Trophoblast cell (in vitro differentiated cells and primary cell): Measurements from ENCODE around the gene DISC1.

Source experiments
- DNase-seq, 2 donors: peaks; one replicate each; pipeline ENCODE4 v3.0.0-alpha.2; 2016
- H2AFZ ChIP-seq: 2 replicates; pipeline ENCODE4 v1.6.1; 2013; ENCODE audit warnings: low read length, moderate library complexity, mild to moderate bottlenecking; ENCODE audit not compliant: insufficient read depth, poor library complexity
- H2AK5ac ChIP-seq: 2 replicates; pipeline ENCODE4 v1.6.1; 2013; ENCODE audit warnings: mild to moderate bottlenecking, low read length
- H2BK120ac ChIP-seq: 2 replicates; pipeline ENCODE4 v1.6.1; 2013; ENCODE audit warnings: low read length, mild to moderate bottlenecking, moderate library complexity; ENCODE audit not compliant: insufficient read depth, poor library complexity
- H2BK12ac ChIP-seq: 2 replicates; pipeline ENCODE4 v1.6.1; 2013; ENCODE audit warnings: mild to moderate bottlenecking, low read length, moderate library complexity
- H2BK5ac ChIP-seq: 2 replicates; pipeline ENCODE4 v1.6.1; 2013; ENCODE audit warnings: low read length, low read depth, moderate library complexity, mild to moderate bottlenecking; ENCODE audit not compliant: poor library complexity
- H3K14ac ChIP-seq: 2 replicates; pipeline ENCODE4 v1.6.1; 2013; ENCODE audit warnings: mild to moderate bottlenecking, low read length
- H3K18ac ChIP-seq: 2 replicates; pipeline ENCODE4 v1.6.1; 2013; ENCODE audit warnings: mild to moderate bottlenecking, low read length
- H3K23ac ChIP-seq: 2 replicates; pipeline ENCODE4 v1.6.1; 2013; ENCODE audit warnings: low read length
- H3K27ac ChIP-seq: 2 replicates; pipeline ENCODE4 v1.5.1; 2013; ENCODE audit warnings: low read depth, mild to moderate bottlenecking, inconsistent platforms, low read length, moderate library complexity
- H3K27me3 ChIP-seq: 2 replicates; pipeline ENCODE4 v1.6.1; 2013; ENCODE audit warnings: inconsistent platforms, mild to moderate bottlenecking, low read length, moderate library complexity; ENCODE audit not compliant: insufficient read depth
- H3K36me3 ChIP-seq, 2 experiments: 1 replicate in 1 of 2; 2 replicates in 1 of 2; pipeline ENCODE4 v1.6.1; 2013; ENCODE audit warnings: low read length in 2 of 2, mild to moderate bottlenecking in 2 of 2, moderate library complexity in 1 of 2; ENCODE audit not compliant: insufficient read depth in 2 of 2, control insufficient read depth in 1 of 2
- H3K4ac ChIP-seq: 2 replicates; pipeline ENCODE4 v1.6.1; 2013; ENCODE audit warnings: low read depth, mild to moderate bottlenecking, low read length, moderate library complexity
- H3K4me1 ChIP-seq, 2 experiments: 1 replicate in 1 of 2; 2 replicates in 1 of 2; pipeline ENCODE4 v1.6.1; 2013; ENCODE audit warnings: low read length in 2 of 2, mild to moderate bottlenecking in 2 of 2, moderate library complexity in 1 of 2; ENCODE audit not compliant: insufficient read depth in 2 of 2, control insufficient read depth in 1 of 2
- H3K4me2 ChIP-seq: 2 replicates; pipeline ENCODE4 v1.6.1; 2013; ENCODE audit warnings: inconsistent platforms, mild to moderate bottlenecking, low read length, moderate library complexity
- H3K4me3 ChIP-seq: 2 replicates; pipeline ENCODE4 v1.5.1; 2013; ENCODE audit warnings: mild to moderate bottlenecking, low read depth, low read length, inconsistent platforms
- H3K79me1 ChIP-seq: one replicate; pipeline ENCODE4 v1.6.1; 2013; ENCODE audit warnings: low read length
- H3K79me2 ChIP-seq: 2 replicates; pipeline ENCODE4 v1.6.1; 2013; ENCODE audit warnings: low read length, mild to moderate bottlenecking; ENCODE audit not compliant: control insufficient read depth, insufficient read depth, poor library complexity
- H3K9ac ChIP-seq: 2 replicates; pipeline ENCODE4 v1.6.1; 2013; ENCODE audit warnings: mild to moderate bottlenecking, low read length
- H3K9me3 ChIP-seq: 2 replicates; pipeline ENCODE4 v1.6.1; 2013; ENCODE audit warnings: low read depth, mild to moderate bottlenecking, control low read depth, inconsistent platforms, low read length; ENCODE audit not compliant: insufficient read depth
- H4K12ac ChIP-seq: 2 replicates; pipeline ENCODE4 v1.6.1; 2013; ENCODE audit warnings: low read depth, mild to moderate bottlenecking, low read length, moderate library complexity
- H4K8ac ChIP-seq: 2 replicates; pipeline ENCODE4 v1.6.1; 2013; ENCODE audit warnings: low read depth, mild to moderate bottlenecking, low read length, moderate library complexity
- H4K91ac ChIP-seq: one replicate; pipeline ENCODE4 v1.6.1; 2013; ENCODE audit warnings: low read depth, mild to moderate bottlenecking, low read length, moderate library complexity
- WGBS: extraction: QIAGEN DNeasy Blood & Tissue Kit; methylation state at CpG from one replicate; pipeline ENCODE4 v1.1.7; 2013; ENCODE audit warnings: missing lambda C conversion rate; ENCODE audit not compliant: insufficient read length, insufficient coverage; ENCODE audit errors: extremely low coverage; 5-methylcytosine and 5-hydroxymethylcytosine counted together

Gene DISC1

GRCh38 chr1:231871878-231872277, 245.3 kb downstream of the DISC1 start:
- Histone ChIP-seq H3K9ac (no peak overlapping the region), H3K27ac (no peak overlapping the region), H3K4ac (no peak overlapping the region), H3K4me3 (no peak overlapping the region), H3K14ac (no peak overlapping the region), H4K12ac (no peak overlapping the region), H2BK5ac (no peak overlapping the region), H3K79me2 (no peaks in the 10 kb centered on the region), H2AK5ac (no peak overlapping the region), H3K18ac (no peak overlapping the region), H3K27me3 (no peaks in the 10 kb centered on the region), H4K91ac (no peak overlapping the region), H4K8ac (no peak overlapping the region), H3K23ac (no peak overlapping the region), H3K4me2 (no peak overlapping the region), H2BK12ac (no peak overlapping the region), H3K36me3 (peaks cover 0 to 2% of the 10 kb centered on the region in 2 experiments), H2BK120ac (no peak overlapping the region), H3K9me3 (peaks cover 5% of the 10 kb centered on the region), H2AFZ (no peak overlapping the region), H3K4me1 (peaks cover 6 to 8% of the 10 kb centered on the region in 2 experiments), H3K79me1 (no peaks in the 10 kb centered on the region)
- no CpG with 5 or more reads among the region's 5 CpGs for WGBS
- no peak for DNase-seq

- Histone ChIP-seq H3K9me3 (peaks cover 5% of the 10 kb centered on the region), H3K23ac (no peak overlapping the region), H3K27ac (no peak overlapping the region), H2BK12ac (no peak overlapping the region), H3K79me2 (no peaks in the 10 kb centered on the region), H3K36me3 (peaks cover 0 to 2% of the 10 kb centered on the region in 2 experiments), H3K79me1 (no peaks in the 10 kb centered on the region), H4K12ac (no peak overlapping the region), H3K4me1 (peaks cover 6 to 8% of the 10 kb centered on the region in 2 experiments), H2AK5ac (no peak overlapping the region), H3K4me3 (no peak overlapping the region), H3K14ac (no peak overlapping the region), H3K9ac (no peak overlapping the region), H3K27me3 (no peaks in the 10 kb centered on the region), H4K91ac (no peak overlapping the region), H3K4ac (no peak overlapping the region), H4K8ac (no peak overlapping the region), H3K4me2 (no peak overlapping the region), H2BK5ac (no peak overlapping the region), H3K18ac (no peak overlapping the region), H2BK120ac (no peak overlapping the region), H2AFZ (no peak overlapping the region)
- DNase-seq: no peak
- no CpG with 5 or more reads among the region's 1 CpG for WGBS
Observed at GRCh38 chr1:231872461-231872910, 245.9 kb downstream of the DISC1 start.

GRCh38 chr1:231878737-231879136, 252.1 kb downstream of the DISC1 start:
- Histone ChIP-seq H3K4ac (no peak overlapping the region), H3K79me1 (no peaks in the 10 kb centered on the region), H3K14ac (no peak overlapping the region), H3K4me1 (no peaks in the 10 kb centered on the region), H3K79me2 (no peaks in the 10 kb centered on the region), H3K9me3 (peaks cover 3% of the 10 kb centered on the region), H2AK5ac (no peak overlapping the region), H4K91ac (no peak overlapping the region), H2BK5ac (no peak overlapping the region), H3K4me3 (no peak overlapping the region), H4K12ac (no peak overlapping the region), H3K9ac (no peak overlapping the region), H4K8ac (no peak overlapping the region), H2BK12ac (no peak overlapping the region), H2BK120ac (no peak overlapping the region), H3K27me3 (no peaks in the 10 kb centered on the region), H3K36me3 (no peaks in the 10 kb centered on the region), H3K4me2 (no peak overlapping the region), H3K18ac (no peak overlapping the region), H2AFZ (no peak overlapping the region), H3K27ac (no peak overlapping the region), H3K23ac (no peak overlapping the region)
- DNase-seq: no peak
- WGBS: no CpG with 5 or more reads among the region's 1 CpG

- H3K27ac ChIP-seq: no peak overlapping the region
- no peak overlapping the region for H2BK120ac ChIP-seq
- no peak overlapping the region for H3K4me3 ChIP-seq
- no peak overlapping the region for H3K23ac ChIP-seq
- no peak overlapping the region for H3K18ac ChIP-seq
- no peaks in the 10 kb centered on the region for H3K79me1 ChIP-seq
- H4K12ac ChIP-seq: no peak overlapping the region
- WGBS: no CpG with 5 or more reads among the region's 1 CpG
- H3K36me3 ChIP-seq: no peaks in the 10 kb centered on the region
- no peaks in the 10 kb centered on the region for H3K27me3 ChIP-seq
- no peak overlapping the region for H2AFZ ChIP-seq
- H3K4me1 ChIP-seq: no peaks in the 10 kb centered on the region
- H4K8ac ChIP-seq: no peak overlapping the region
- H3K9ac ChIP-seq: no peak overlapping the region
- no peak overlapping the region for H3K4me2 ChIP-seq
- no peak overlapping the region for H3K4ac ChIP-seq
- no peak overlapping the region for H4K91ac ChIP-seq
- no peak overlapping the region for H2BK5ac ChIP-seq
- peaks cover 3% of the 10 kb centered on the region for H3K9me3 ChIP-seq
- H3K79me2 ChIP-seq: no peaks in the 10 kb centered on the region
- H3K14ac ChIP-seq: no peak overlapping the region
- H2BK12ac ChIP-seq: no peak overlapping the region
- no peak overlapping the region for H2AK5ac ChIP-seq
- DNase-seq: no peak
Observed at GRCh38 chr1:231879296-231879695, 252.7 kb downstream of the DISC1 start.
